NCI-H524 treated with DMSO at 0.1 percent for 48 hours (cell line): ENCODE data around the gene FRG2B.
"Not testable (repeated sequence)": the region's sequence is repeated elsewhere in the genome, so short reads cannot be mapped to it uniquely, and the experiment has no call there.

Source experiments
- DNase-seq: peaks from one replicate; lab custom pipeline; 2025; lab: John Stamatoyannopoulos, UW

Gene FRG2B

GRCh38 chr10:133626695-133627094 is at the start of gene FRG2B:
Gene FRG2B, minus strand, starts transcription at chr10:133626795. Its CDS starts 53 bp downstream, at chr10:133626742.
- DNase-seq, result not testable (repeated sequence)

- not testable (repeated sequence) for DNase-seq
These were observed 40.9 kb upstream of the FRG2B start for GRCh38 chr10:133667446-133667845.

GRCh38 chr10:133663544-133664160 is 37.1 kb upstream of the FRG2B start:
- DNase-seq, result not testable (repeated sequence)

DNA sequence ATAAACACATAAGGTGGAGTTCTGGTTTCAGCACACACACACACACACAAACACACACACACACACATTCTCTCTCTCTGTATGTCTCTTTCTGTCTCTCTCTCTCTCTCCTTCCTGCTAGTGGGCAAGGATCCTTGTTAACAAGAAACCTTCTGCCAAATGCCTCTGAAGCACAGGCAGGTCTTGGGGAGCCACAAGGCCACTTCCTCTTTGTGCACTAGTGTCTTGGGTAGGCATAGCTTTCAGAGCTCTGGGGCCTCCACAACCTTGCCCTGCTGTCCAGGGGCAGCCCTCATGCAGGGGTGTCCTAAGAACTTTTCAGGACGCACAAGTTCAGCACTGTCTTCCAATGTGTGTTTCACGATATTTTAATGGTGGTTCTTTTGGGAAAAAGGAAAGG is 34.5 kb upstream of the FRG2B start:
- DNase-seq, result not testable (repeated sequence)

DNA sequence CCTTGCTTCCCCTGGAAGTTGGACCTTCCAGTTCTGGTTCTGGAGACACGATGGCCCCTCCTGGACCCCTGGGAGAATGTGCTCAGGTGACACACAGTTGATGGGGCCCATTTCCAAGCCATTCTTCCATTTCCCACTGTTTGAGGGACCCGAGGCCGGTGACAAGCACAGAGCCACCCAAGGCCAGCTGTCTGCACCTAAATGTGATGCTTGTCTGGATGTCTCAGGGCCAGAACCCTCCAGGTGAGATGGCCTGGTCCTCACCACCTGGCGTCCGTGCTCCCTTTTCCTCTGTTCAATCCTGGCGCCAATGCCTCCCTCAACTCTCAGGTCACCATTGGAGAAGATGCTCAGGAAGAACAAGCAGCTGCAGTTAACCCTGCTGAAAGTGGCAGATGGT is 33.9 kb upstream of the FRG2B start:
- not testable (repeated sequence) for DNase-seq

- not testable (repeated sequence) for DNase-seq
These were observed 30.7 kb upstream of the FRG2B start for GRCh38 chr10:133657276-133657675.

GRCh38 chr10:133648872-133649455 is 22.4 kb upstream of the FRG2B start:
- DNase-seq, result not testable (repeated sequence)

DNA sequence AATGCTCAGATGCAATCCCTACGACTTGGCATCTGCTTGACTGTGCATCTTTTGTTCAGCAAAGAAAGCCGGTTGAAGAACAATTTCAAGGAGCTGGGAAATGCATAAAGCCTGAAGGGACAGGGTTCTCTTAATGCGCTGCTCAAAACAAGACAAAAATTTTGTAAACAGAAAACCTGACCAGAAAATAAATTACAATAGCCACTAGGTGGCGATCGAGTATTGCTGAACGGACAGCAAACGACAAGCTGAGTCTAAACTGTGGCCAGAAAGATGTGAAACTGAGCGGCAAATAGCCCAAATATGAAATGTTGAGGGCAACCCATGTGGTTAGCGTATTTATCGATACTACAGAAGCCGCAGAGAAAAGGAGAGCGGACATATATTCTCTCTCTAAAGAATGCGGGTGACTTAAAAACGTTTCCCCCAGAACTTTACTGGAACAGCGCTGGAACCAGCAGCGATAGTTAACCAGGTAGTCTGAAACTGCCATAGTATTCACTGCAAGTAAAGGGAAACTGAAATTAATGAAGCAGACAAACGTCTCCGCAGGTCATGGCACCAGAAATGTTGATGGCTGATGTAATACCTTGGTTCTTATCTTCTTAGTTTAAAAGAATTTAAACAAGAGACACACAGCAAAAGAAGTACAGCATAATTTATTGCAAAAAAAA is 20.6 kb upstream of the FRG2B start:
- not testable (repeated sequence) for DNase-seq

- not testable (repeated sequence) for DNase-seq
These were observed 11.2 kb upstream of the FRG2B start for GRCh38 chr10:133637846-133638235.

- DNase-seq, result not testable (repeated sequence)
These were observed 10.7 kb upstream of the FRG2B start for GRCh38 chr10:133637202-133637845.

GRCh38 chr10:133630723-133631249 is 4.2 kb upstream of the FRG2B start:
- DNase-seq, result not testable (repeated sequence)

DNA sequence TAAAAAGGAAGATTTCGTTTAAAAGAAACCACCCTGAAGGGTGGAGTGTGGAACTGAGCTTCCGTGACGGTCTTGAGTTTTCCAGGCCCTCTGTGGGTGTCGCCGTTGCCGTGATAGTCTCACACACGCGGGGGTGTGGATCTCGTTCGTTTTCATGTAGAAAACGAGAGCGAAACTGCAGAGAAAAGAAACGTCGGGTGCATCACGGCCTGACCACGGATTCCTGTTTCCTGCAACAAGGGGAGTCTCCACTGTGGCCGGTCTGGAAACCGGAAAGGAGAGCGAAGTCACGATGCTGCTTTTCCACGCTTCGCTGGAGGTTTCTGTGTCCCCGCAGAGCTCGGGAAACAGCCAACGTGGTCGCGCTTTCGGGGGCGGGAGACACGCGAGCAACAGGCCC is 4.1 kb downstream of the FRG2B start:
- not testable (repeated sequence) for DNase-seq

GRCh38 chr10:133618851-133619250 is 7.7 kb downstream of the FRG2B start:
- no peak for DNase-seq

GRCh38 chr10:133617196-133617595 is 9.4 kb downstream of the FRG2B start:
- DNase-seq, result no peak

- DNase-seq, result no peak
These were observed 10.0 kb downstream of the FRG2B start for GRCh38 chr10:133616371-133617130.

DNA sequence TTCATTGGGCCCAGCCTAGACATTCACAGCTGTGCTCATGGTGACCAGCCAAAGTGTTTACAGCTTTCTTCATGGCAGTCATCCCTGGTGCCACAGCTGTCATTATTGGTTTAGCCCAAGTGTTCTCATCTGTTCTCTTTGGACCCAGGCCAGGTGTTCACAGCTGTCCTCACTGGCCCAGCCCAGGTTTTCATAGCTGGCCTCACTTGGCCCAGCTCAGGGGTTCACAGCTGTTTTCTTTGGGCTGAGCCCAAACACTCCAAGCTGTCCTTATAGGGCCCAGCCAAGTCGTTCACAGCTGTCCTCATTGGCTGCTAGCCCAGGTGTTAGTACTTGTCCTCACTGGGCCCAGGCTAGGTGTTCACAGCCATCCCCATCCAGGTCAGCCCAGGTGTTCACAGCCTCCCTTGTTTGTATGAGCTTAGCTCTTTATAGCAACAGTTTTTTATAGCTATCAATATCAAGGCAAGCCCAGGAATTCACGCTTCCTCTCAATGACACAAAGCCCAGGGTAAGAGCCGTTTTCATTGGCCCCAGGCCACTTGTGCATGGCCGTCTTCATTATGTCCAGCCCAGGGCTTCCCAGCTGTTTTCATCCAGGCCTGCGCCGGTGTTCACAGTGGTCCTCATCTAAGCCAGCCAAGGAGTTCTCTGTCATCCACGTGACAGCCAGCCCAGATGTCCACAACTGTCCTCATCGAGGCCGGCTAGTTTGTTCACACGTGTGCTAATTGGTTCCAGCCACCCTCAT is 11.6 kb downstream of the FRG2B start:
- no peak for DNase-seq

GRCh38 chr10:133613699-133614098 is 12.9 kb downstream of the FRG2B start:
- no peak for DNase-seq

GRCh38 chr10:133611079-133611478 is 15.5 kb downstream of the FRG2B start:
- DNase-seq, result no peak

DNA sequence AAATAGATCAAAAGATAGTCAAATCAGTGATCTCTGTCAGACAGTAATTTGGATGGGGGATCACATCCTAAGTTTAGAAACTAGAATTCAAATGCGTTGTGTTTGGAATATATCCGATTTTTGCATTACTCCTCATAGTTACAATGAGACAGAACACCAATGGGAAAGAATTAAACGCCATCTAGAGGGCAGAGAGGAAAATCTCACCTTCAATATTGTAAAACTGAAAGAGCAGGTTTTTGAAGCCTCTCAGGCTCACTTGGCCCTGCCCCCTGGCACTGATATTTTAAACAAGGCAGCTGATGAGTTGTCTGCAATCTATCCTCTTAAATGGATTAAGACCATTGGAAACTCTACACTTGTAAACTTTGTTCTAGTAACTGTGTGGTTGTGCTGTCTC is 17.7 kb downstream of the FRG2B start:
- no peak for DNase-seq

DNA sequence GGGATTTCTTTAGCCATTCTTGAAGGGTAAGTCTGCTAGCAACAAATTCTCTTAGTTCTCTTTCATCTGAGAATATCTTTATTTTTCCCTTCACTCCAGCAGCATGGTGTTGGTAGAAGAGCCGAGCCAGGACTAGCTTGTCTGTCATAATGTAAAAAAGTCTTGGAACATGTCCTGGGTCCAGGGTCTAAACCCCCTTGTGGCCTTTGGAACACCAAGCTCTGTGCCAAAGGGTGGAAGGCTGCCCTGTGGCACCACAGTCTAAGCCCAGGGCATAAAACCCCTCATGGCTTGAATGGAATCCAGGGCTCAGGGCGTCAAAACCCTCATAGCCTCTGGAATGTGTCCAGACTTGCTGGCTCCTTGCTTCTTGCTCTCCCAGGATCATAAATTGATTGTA is 23.2 kb downstream of the FRG2B start:
- not testable (repeated sequence) for DNase-seq

GRCh38 chr10:133600657-133601056 is 25.9 kb downstream of the FRG2B start:
- no peak for DNase-seq
